IMR-90 (cell line): ENCODE data around the gene ANO7. TPM values are rescaled to one million over a fixed set of nuclear protein-coding genes. Genes with fewer than 3 reads are reported as not detected.

ENCODE experiments used
- ATAC-seq: fragments of 200-7000 bp; cut with Tn5 transposase; 2 replicates; pipeline ENCODE4 v1.9.1; 2020; ENCODE audit warnings: low read depth, mild to moderate bottlenecking, moderate library complexity
- BruUV-seq: library from RNA; stranded (reverse); fragments of 400-500 nt; replicated peaks from 2 replicates; lab custom pipeline; 2021; lab: Mats Ljungman, UMichigan
- CTCF ChIA-PET: fragments of 300-600 bp; formaldehyde crosslinking; extraction: SDS; loops from one replicate; lab custom pipeline; 2021; ENCODE audit warnings: antibody characterized with exemption; lab: Yijun Ruan, JAX
- POLR2A ChIA-PET: fragments of 300-600 bp; sonication (Branson Sonifier 250); formaldehyde crosslinking; loops from one replicate; lab custom pipeline; 2022; ENCODE audit warnings: antibody characterized with exemption; ENCODE audit not compliant: unreplicated experiment; lab: Charles Lee
- DNase-seq: peaks from one replicate; pipeline ENCODE4 v3.0.0; 2013
- H2AFZ ChIP-seq: replicated peaks from 2 replicates; pipeline ENCODE3; 2013; ENCODE audit warnings: low read length, mild to moderate bottlenecking; ENCODE audit not compliant: poor library complexity
- H2AK5ac ChIP-seq: 2 replicates; pipeline ENCODE4 v1.6.1; 2013; ENCODE audit warnings: low read depth, low read length, inconsistent platforms
- H2AK9ac ChIP-seq: replicated peaks from 2 replicates; pipeline ENCODE3; 2013; ENCODE audit warnings: mild to moderate bottlenecking, low read depth, low read length, moderate library complexity; ENCODE audit not compliant: poor library complexity
- H2BK120ac ChIP-seq: 2 replicates; pipeline ENCODE4 v1.6.1; 2013; ENCODE audit warnings: low read depth, low read length, inconsistent platforms
- H2BK15ac ChIP-seq: 3 replicates; pipeline ENCODE4 v1.6.1; 2013; ENCODE audit warnings: low read depth, low read length, inconsistent platforms
- H2BK20ac ChIP-seq: 2 replicates; pipeline ENCODE4 v1.6.1; 2013; ENCODE audit warnings: low read depth, mild to moderate bottlenecking, inconsistent platforms, low read length, moderate library complexity
- H2BK5ac ChIP-seq: 2 replicates; pipeline ENCODE4 v1.6.1; 2013; ENCODE audit warnings: mild to moderate bottlenecking, low read depth, low read length, inconsistent platforms; ENCODE audit not compliant: poor library complexity, severe bottlenecking
- H3K14ac ChIP-seq: replicated peaks from 2 replicates; pipeline ENCODE4 v1.6.1; 2013; ENCODE audit warnings: low read depth, low read length, inconsistent platforms
- H3K18ac ChIP-seq: 2 replicates; pipeline ENCODE4 v1.6.1; 2013; ENCODE audit warnings: low read depth, low read length, control low read depth
- H3K23ac ChIP-seq: 2 replicates; pipeline ENCODE4 v1.6.1; 2013; ENCODE audit warnings: low read depth, low read length, inconsistent platforms
- H3K27ac ChIP-seq: 2 replicates; pipeline ENCODE4 v1.5.1; 2013; ENCODE audit warnings: mild to moderate bottlenecking, control low read depth, low read length; ENCODE audit not compliant: insufficient read depth
- H3K27me3 ChIP-seq: 2 replicates; pipeline ENCODE4 v1.6.1; 2013; ENCODE audit warnings: low read length; ENCODE audit not compliant: control insufficient read depth, insufficient read depth
- H3K36me3 ChIP-seq: 2 replicates; pipeline ENCODE4 v1.6.1; 2013; ENCODE audit warnings: low read length, mixed read lengths; ENCODE audit not compliant: control insufficient read depth, insufficient read depth
- H3K4ac ChIP-seq: 2 replicates; pipeline ENCODE4 v1.6.1; 2013; ENCODE audit warnings: low read depth, low read length, inconsistent platforms
- H3K4me1 ChIP-seq: 2 replicates; pipeline ENCODE4 v1.6.1; 2013; ENCODE audit warnings: low read length, mixed read lengths; ENCODE audit not compliant: control insufficient read depth, insufficient read depth
- H3K4me2 ChIP-seq: 2 replicates; pipeline ENCODE4 v1.6.1; 2013; ENCODE audit warnings: low read depth, mild to moderate bottlenecking, control low read depth, low read length, moderate library complexity
- H3K4me3 ChIP-seq: 2 replicates; pipeline ENCODE4 v1.5.1; 2013; ENCODE audit warnings: low read depth, mild to moderate bottlenecking, control low read depth, low read length, moderate library complexity; ENCODE audit not compliant: insufficient read depth
- H3K56ac ChIP-seq: 2 replicates; pipeline ENCODE4 v1.6.1; 2013; ENCODE audit warnings: low read length, inconsistent platforms; ENCODE audit not compliant: insufficient read depth; ENCODE audit errors: extremely low read depth
- H3K79me1 ChIP-seq, 2 experiments: 2 replicates each; pipeline ENCODE4 v1.6.1; 2013; ENCODE audit warnings: low read length in 2 of 2, inconsistent platforms in 1 of 2, low read depth in 1 of 2
- H3K9ac ChIP-seq: 2 replicates; pipeline ENCODE4 v1.6.1; 2013; ENCODE audit warnings: low read depth, low read length, control low read depth
- H3K9me1 ChIP-seq: 2 replicates; pipeline ENCODE4 v1.6.1; 2013; ENCODE audit warnings: low read length, inconsistent platforms; ENCODE audit not compliant: insufficient read depth
- H3K9me3 ChIP-seq: 2 replicates; pipeline ENCODE4 v1.6.1; 2013; ENCODE audit warnings: low read length; ENCODE audit not compliant: control insufficient read depth, insufficient read depth
- H4K20me1 ChIP-seq: 2 replicates; pipeline ENCODE4 v1.6.1; 2013; ENCODE audit warnings: low read length, inconsistent platforms; ENCODE audit not compliant: insufficient read depth
- H4K5ac ChIP-seq: 2 replicates; pipeline ENCODE4 v1.6.1; 2013; ENCODE audit warnings: mild to moderate bottlenecking, low read depth, low read length, control low read depth
- H4K8ac ChIP-seq, 2 experiments: 2 replicates each; pipeline ENCODE4 v1.6.1; 2013; ENCODE audit warnings: low read depth in 2 of 2, low read length in 2 of 2, control low read depth in 1 of 2, inconsistent platforms in 1 of 2
- H4K91ac ChIP-seq: 2 replicates; pipeline ENCODE4 v1.6.1; 2013; ENCODE audit warnings: low read depth, low read length, inconsistent platforms; ENCODE audit not compliant: insufficient read depth
- CEBPB ChIP-seq: IDR thresholded peaks from 2 replicates; pipeline ENCODE4 v1.6.1; 2012; ENCODE audit warnings: low read depth, low read length, improper control_type of control experiment
- CHD1 ChIP-seq: IDR thresholded peaks from 2 replicates; pipeline ENCODE4 v1.6.1; 2012; ENCODE audit warnings: low read depth, low read length, improper control_type of control experiment
- FOS ChIP-seq: fragments of 150-350 bp; IDR thresholded peaks from 2 replicates; pipeline ENCODE4 v1.6.1; 2016; ENCODE audit warnings: low read depth, low read length
- MAZ ChIP-seq: IDR thresholded peaks from 2 replicates; pipeline ENCODE4 v1.6.1; 2012; ENCODE audit warnings: low read depth, mild to moderate bottlenecking, low read length, improper control_type of control experiment, moderate library complexity, borderline replicate concordance
- NFE2L2 ChIP-seq: fragments of 150-350 bp; IDR thresholded peaks from 2 replicates; pipeline ENCODE4 v1.6.1; 2016; ENCODE audit warnings: low read depth, mild to moderate bottlenecking, low read length
- RAD21 ChIP-seq: IDR thresholded peaks from 2 replicates; pipeline ENCODE4 v1.6.1; 2012; ENCODE audit warnings: low read length, improper control_type of control experiment
- RFX5 ChIP-seq: IDR thresholded peaks from 2 replicates; pipeline ENCODE4 v1.8.0; 2012; ENCODE audit warnings: low read depth, mild to moderate bottlenecking, low read length, moderate library complexity
- WGBS, 2 experiments: methylation state at CpG; one replicate each; pipeline versions ENCODE4 v1.1.5 to v1.1.7; 2013; ENCODE audit warnings: missing lambda C conversion rate in 2 of 2; ENCODE audit not compliant: insufficient read length in 1 of 2; ENCODE audit errors: extremely low coverage in 2 of 2; 5-methylcytosine and 5-hydroxymethylcytosine counted together
- dilution Hi-C: fragments of 300-500 bp; cut with HindIII; formaldehyde crosslinking; loops from one replicate; pipeline ENCODE4 v1.14.3; 2018; ENCODE audit warnings: low sequenced_read_pairs; ENCODE audit not compliant: unreplicated experiment
- in situ Hi-C: fragments of 300-500 bp; cut with MboI; formaldehyde crosslinking; loops from 3 replicates; pipeline ENCODE4 v1.14.3; 2019; ENCODE audit warnings: low sequenced_read_pairs, inconsistent platforms, mixed read lengths
- intact Hi-C: fragments of 100-400 bp; cut with micrococcal nuclease; formaldehyde crosslinking; loops from 2 replicates; pipeline ENCODE4 v1.10.0; 2022
- polyA plus RNA-seq, 3 experiments: library from polyadenylated mRNA; depleted of rRNA; stranded (reverse); fragments of >200 nt; gene quantifications; 2 replicates each; pipeline ENCODE4 v1.2.3, GENCODE V29; 2012; ENCODE audit warnings: low replicate concordance in 1 of 3
- total RNA-seq: library from RNA; depleted of rRNA; stranded (reverse); fragments of >200 nt; gene quantifications from 2 replicates; pipeline ENCODE4 v1.2.3, GENCODE V29; 2012
- TF ChIP-seq, protein P1 (sequence below): fragments of 150-350 bp; IDR thresholded peaks from 2 replicates; pipeline ENCODE4 v1.6.1; 2017; ENCODE audit warnings: mild to moderate bottlenecking, antibody characterized with exemption, low read length, low read depth

ANO7 gene
- total and polyA plus RNA-seq, 2 of the 4 experiments (the other 2 are of a cell fraction), result 0.36 to 3.4 TPM

GRCh38 chr2:241219856-241220356 is 31.4 kb downstream of the ANO7 start:
- Histone ChIP-seq H4K91ac (no peak overlapping the region), H3K4me1 (peaks cover 13% of the 10 kb centered on the region; the same call in 1 of the 2 replicates), H2BK5ac (no peak overlapping the region), H2AK9ac (no peak overlapping the region), H3K36me3 (peaks cover 1% of the 10 kb centered on the region; the same call in 1 of the 2 replicates), H3K9ac (no peak overlapping the region), H3K14ac (no peak overlapping the region), H2AK5ac (no peak overlapping the region), H3K56ac (no peak overlapping the region), H3K23ac (no peak overlapping the region), H3K79me1 (peaks cover 0 to 18% of the 10 kb centered on the region in 2 experiments; a peak in 1 of 4 replicates), H3K9me3 (no peaks in the 10 kb centered on the region), H3K4me2 (no peak overlapping the region), H4K20me1 (peaks cover 26% of the 10 kb centered on the region), H3K27me3 (peaks cover 7% of the 10 kb centered on the region; the same call in 1 of the 2 replicates), H2BK20ac (no peak overlapping the region), H3K9me1 (peaks cover 5% of the 10 kb centered on the region; the same call in 1 of the 2 replicates), H4K8ac (no peak overlapping the region), H3K4ac (no peak overlapping the region), H3K4me3 (no peak overlapping the region), H2AFZ (no peak overlapping the region), H2BK15ac (no peak overlapping the region), H3K18ac (no peak overlapping the region), H4K5ac (no peak overlapping the region), H3K27ac (no peak overlapping the region), H2BK120ac (no peak overlapping the region)
- dilution Hi-C loops (no loop called here), intact Hi-C loops (loop anchor here (5.0 kb wide), 2 partner anchors 308 to 368 kb away; no protein-coding TSS in a partner anchor), in situ Hi-C loops (loop anchor here (5.0 kb wide), 1 partner anchor 368 kb away; no protein-coding TSS in a partner anchor)
- CTCF ChIA-PET, result interaction anchor here (0.7 kb wide), 1 partner anchor 8 kb away, joined by 3 read pairs; no protein-coding TSS in a partner anchor
- TF ChIP-seq CEBPB (no peak), RFX5 (no peak), NFE2L2 (no peak), RAD21 (no peak), CHD1 (no peak), FOS (no peak), MAZ (no peak)
- TF ChIP-seq, protein P1, sequence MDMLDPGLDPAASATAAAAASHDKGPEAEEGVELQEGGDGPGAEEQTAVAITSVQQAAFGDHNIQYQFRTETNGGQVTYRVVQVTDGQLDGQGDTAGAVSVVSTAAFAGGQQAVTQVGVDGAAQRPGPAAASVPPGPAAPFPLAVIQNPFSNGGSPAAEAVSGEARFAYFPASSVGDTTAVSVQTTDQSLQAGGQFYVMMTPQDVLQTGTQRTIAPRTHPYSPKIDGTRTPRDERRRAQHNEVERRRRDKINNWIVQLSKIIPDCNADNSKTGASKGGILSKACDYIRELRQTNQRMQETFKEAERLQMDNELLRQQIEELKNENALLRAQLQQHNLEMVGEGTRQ, result no peak
- peak; percentile 14 for DNase-seq
- no TSS peak for BruUV-seq
- ATAC-seq, result no peak
- WGBS, 2 experiments, result no CpG with 5 or more reads among the region's 6 CpGs
- POLR2A ChIA-PET, result no interaction called here
